ENCODE results near the gene TSPAN18. TPM values are rescaled to one million over a fixed set of nuclear protein-coding genes. Genes with fewer than 3 reads are reported as not detected.
A peak's percentile ranks its signal among the peaks of the same experiment; 100 is the strongest.

TSPAN18 gene
- total and polyA plus RNA-seq, 2 experiments from 2014 or later = 6.0 to 10.6 TPM

- H3K36me3 ChIP-seq (ENCODE audit: insufficient read depth) = no peaks in the 10 kb centered on the region
- no peaks in the 10 kb centered on the region for H3K79me2 ChIP-seq (replicated peaks; ENCODE audit: insufficient read depth)
- H3K27ac Mint-ChIP-seq = no peak overlapping the region
- peaks cover 1% of the 10 kb centered on the region; the same call in 1 of the 2 replicates for H3K4me1 ChIP-seq (ENCODE audit: insufficient read depth)
- 0 out of 2 replicates have a peak, but pooled peaks cover 3% of the 10 kb centered on the region for H3F3A ChIP-seq (replicated peaks; ENCODE audit: low read depth)
- no peak overlapping the region for H2AFZ ChIP-seq
- TF ChIP-seq ZNF462 (CRISPR knock-in tag; IDR thresholded peaks at IDR 0.05) (no peak), CREB1 (CRISPR knock-in tag; IDR thresholded peaks at IDR 0.05; ENCODE audit: low read depth) (no peak), REST (IDR thresholded peaks at IDR 0.05; ENCODE audit: unreplicated experiment) (no peak), STAT1 (IDR thresholded peaks at IDR 0.05; ENCODE audit: unreplicated experiment) (no peak), EZH2phosphoT487 (IDR thresholded peaks at IDR 0.05; ENCODE audit: unreplicated experiment) (no peak), CTCF (conservative IDR thresholded peaks at IDR 0.05; ENCODE audit: low read depth in 2 of 2) (no peak), NANOG (IDR thresholded peaks at IDR 0.05; ENCODE audit: borderline replicate concordance) (no peak), ZNF331 (CRISPR knock-in tag; IDR thresholded peaks at IDR 0.05; ENCODE audit: low read depth) (no peak), POLR2AphosphoS5 (IDR thresholded peaks at IDR 0.05; ENCODE audit: low read depth) (no peak), ETS1 (IDR thresholded peaks at IDR 0.05) (no peak), JUNB (IDR thresholded peaks at IDR 0.05; ENCODE audit: unreplicated experiment) (no peak), EZH2 (IDR thresholded peaks at IDR 0.05; ENCODE audit: low read depth, unreplicated experiment) (no peak)
- H3K27me3 ChIP-seq (ENCODE audit: insufficient read depth) = no peaks in the 10 kb centered on the region
- H3K36me3 Mint-ChIP-seq (ENCODE audit: low read depth) = no peaks in the 10 kb centered on the region
- H3K4me3 Mint-ChIP-seq = no peak overlapping the region
- H3K9me2 ChIP-seq (ENCODE audit: insufficient read depth) = no peaks in the 10 kb centered on the region
- H3K4me1 Mint-ChIP-seq = peaks cover 15% of the 10 kb centered on the region
- peak; percentile 41 for DNase-seq (ENCODE audit: low spot score)
- H3K4me3 ChIP-seq = no peak overlapping the region
- H3K4me2 ChIP-seq = no peak overlapping the region
- no peaks in the 10 kb centered on the region for H3K9me3 Mint-ChIP-seq
- H3K27me3 Mint-ChIP-seq (ENCODE audit: insufficient read depth, low read depth, poor library complexity) = peaks cover 13% of the 10 kb centered on the region
- ATAC-seq = peak; percentile 14; the same call in 1 of the 3 replicates
- no peaks in the 10 kb centered on the region for H4K20me1 ChIP-seq (replicated peaks; ENCODE audit: insufficient read depth)
- H3K27ac ChIP-seq (ENCODE audit: low read depth) = no peak overlapping the region
Observed at GRCh38 chr11:44973632-44974401, 247.1 kb downstream of the TSPAN18 start.

Measured in GM23338 (cell line).